Liver (tissue), 9 donors: Measurements from ENCODE around the gene CHL1. TPM values are rescaled to one million over a fixed set of nuclear protein-coding genes. Genes with fewer than 3 reads are reported as not detected.

Experiments used
- DNase-seq: peaks from one replicate; pipeline ENCODE4 v3.0.0-alpha.2; 2017; ENCODE audit warnings: low spot score
- H3K27ac ChIP-seq, 2 donors: one replicate each; pipeline ENCODE4 v1.7.0; 2013; ENCODE audit warnings: inconsistent platforms in 2 of 2, low read length in 2 of 2, control low read depth in 1 of 2, low read depth in 1 of 2, mild to moderate bottlenecking in 1 of 2
- H3K27me3 ChIP-seq, 4 donors: one replicate each; pipeline versions ENCODE4 v1.6.1 to v1.7.0; 2013; ENCODE audit warnings: low read length in 3 of 4, inconsistent platforms in 1 of 4, mild to moderate bottlenecking in 1 of 4, moderate library complexity in 1 of 4; ENCODE audit not compliant: control insufficient read depth in 4 of 4, insufficient read depth in 4 of 4
- H3K36me3 ChIP-seq, 4 donors: one replicate each; pipeline versions ENCODE4 v1.6.1 to v1.7.0; 2013; ENCODE audit warnings: low read length in 3 of 4, mild to moderate bottlenecking in 3 of 4, low read depth in 1 of 4, moderate library complexity in 1 of 4; ENCODE audit not compliant: control insufficient read depth in 4 of 4, insufficient read depth in 3 of 4
- H3K4me1 ChIP-seq, 4 donors: one replicate each; pipeline versions ENCODE4 v1.6.1 to v1.7.0; 2013; ENCODE audit warnings: low read length in 3 of 4, mild to moderate bottlenecking in 3 of 4, moderate library complexity in 1 of 4; ENCODE audit not compliant: control insufficient read depth in 4 of 4, insufficient read depth in 4 of 4
- H3K4me3 ChIP-seq, 3 donors: one replicate each; pipeline versions ENCODE4 v1.6.1 to v1.7.0; 2013; ENCODE audit warnings: low read length in 3 of 3, control low read depth in 1 of 3, low read depth in 1 of 3, mild to moderate bottlenecking in 1 of 3
- H3K9ac ChIP-seq, 2 donors: one replicate each; pipeline ENCODE4 v1.7.0; 2013; ENCODE audit warnings: low read length in 2 of 2, mild to moderate bottlenecking in 2 of 2, moderate library complexity in 2 of 2, control low read depth in 1 of 2, low read depth in 1 of 2
- H3K9me3 ChIP-seq, 4 donors: one replicate each; pipeline versions ENCODE4 v1.6.1 to v1.7.0; 2013; ENCODE audit warnings: low read length in 3 of 4; ENCODE audit not compliant: control insufficient read depth in 4 of 4
- FOXA1 ChIP-seq: IDR thresholded peaks from 2 replicates; pipeline ENCODE4 v1.6.1; 2016; ENCODE audit warnings: antibody characterized with exemption
- HNF4A ChIP-seq, 2 donors: conservative IDR thresholded peaks; 2 replicates each; pipeline ENCODE4 v1.6.1; 2016; ENCODE audit warnings: antibody characterized with exemption in 2 of 2, mild to moderate bottlenecking in 2 of 2
- HNF4G ChIP-seq: IDR thresholded peaks from 2 replicates; pipeline ENCODE4 v1.6.1; 2016; ENCODE audit warnings: antibody characterized with exemption
- NR2F2 ChIP-seq: IDR thresholded peaks from 2 replicates; pipeline ENCODE4 v1.6.1; 2016; ENCODE audit warnings: antibody characterized with exemption
- RAD21 ChIP-seq, 2 donors: IDR thresholded peaks; 2 replicates each; pipeline ENCODE4 v1.6.1; 2016; ENCODE audit warnings: antibody characterized with exemption in 2 of 2, mild to moderate bottlenecking in 2 of 2
- RXRA ChIP-seq, 2 donors: IDR thresholded peaks; 2 replicates each; pipeline ENCODE4 v1.6.1; 2017 to 2018; ENCODE audit warnings: antibody characterized with exemption in 2 of 2, mild to moderate bottlenecking in 1 of 2
- TAF1 ChIP-seq: conservative IDR thresholded peaks from 2 replicates; pipeline ENCODE4 v1.6.1; 2016; ENCODE audit warnings: antibody characterized with exemption, mild to moderate bottlenecking
- YY1 ChIP-seq: IDR thresholded peaks from 2 replicates; pipeline ENCODE4 v1.6.1; 2016; ENCODE audit warnings: antibody characterized with exemption, mild to moderate bottlenecking
- WGBS: extraction: QIAGEN DNeasy Blood & Tissue Kit; methylation state at CpG from one replicate; pipeline ENCODE4 v1.1.7; 2013; 5-methylcytosine and 5-hydroxymethylcytosine counted together
- polyA plus RNA-seq, 2 donors: library from polyadenylated mRNA; stranded (reverse) in 1 of 2; unstranded in 1 of 2; fragments of 200-250 nt in 1 of 2; fragments of >200 nt in 1 of 2; fragmentation: Nextera tagmentation in 1 of 2; extraction: Ambion mirVana in 1 of 2; gene quantifications; one replicate each; pipeline versions ENCODE4 v1.2.1 to v1.2.3, GENCODE V29; 2013 to 2015
- total RNA-seq, 2 donors: library from RNA; depleted of rRNA; stranded (reverse); fragments of >200 nt; gene quantifications; one replicate each; pipeline ENCODE4 v1.2.3, GENCODE V29; 2014
- TF ChIP-seq, protein P1 (sequence below): IDR thresholded peaks from 2 replicates; pipeline ENCODE4 v1.6.1; 2016; ENCODE audit warnings: antibody characterized with exemption
- TF ChIP-seq, protein P2 (sequence below): IDR thresholded peaks from 2 replicates; pipeline ENCODE4 v1.6.1; 2016; ENCODE audit warnings: antibody characterized with exemption
- TF ChIP-seq, protein P3 (sequence below): IDR thresholded peaks from 2 replicates; pipeline ENCODE4 v1.6.1; 2016; ENCODE audit warnings: antibody characterized with exemption, mild to moderate bottlenecking
- TF ChIP-seq, protein P4 (sequence below): fragments of 150-350 bp; IDR thresholded peaks from 2 replicates; pipeline ENCODE4 v1.5.1; 2017; ENCODE audit warnings: improper control_type of control experiment, low read depth, low read length; ENCODE audit not compliant: missing input control
- donor health status: healthy.
- donor health status: healthy.
- donor health status: healthy.
- donor health status: healthy.
- donor health status: healthy.

CHL1 gene
- total and polyA plus RNA-seq, 4 donors = 0.03 to 8.1 (median 0.66) TPM

DNA sequence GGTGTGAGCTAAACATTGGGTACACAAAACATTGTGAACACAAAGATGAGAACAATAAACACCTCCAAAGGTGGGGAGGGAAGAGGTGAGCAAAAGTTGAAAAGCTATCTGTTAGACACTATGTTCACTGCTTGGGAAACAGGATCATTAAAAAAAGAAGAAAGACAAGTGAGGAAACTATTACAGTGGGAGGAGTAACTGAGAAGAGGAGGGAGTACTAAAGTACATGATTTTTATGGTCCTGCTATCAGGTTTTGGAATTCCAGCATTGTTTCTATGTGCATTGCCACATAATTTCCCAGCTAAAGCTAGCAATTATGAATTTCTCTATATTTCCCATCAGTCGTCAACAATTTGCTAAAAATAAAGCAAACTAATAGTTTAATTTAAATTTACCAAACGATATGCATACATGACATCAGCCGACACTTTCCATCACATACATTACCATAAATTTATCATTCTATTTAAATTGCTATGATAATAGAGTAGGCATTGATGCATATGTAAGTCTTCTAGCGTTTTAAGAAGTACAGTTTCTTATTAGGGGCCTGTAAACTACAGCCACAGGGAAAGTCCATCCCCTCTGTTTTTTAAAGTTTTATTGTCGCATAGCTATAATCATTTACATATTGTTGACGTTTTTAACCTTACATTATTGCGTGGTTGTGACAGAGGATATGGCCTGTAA, 221.8 kb downstream of the CHL1 start:
- TF ChIP-seq RAD21 (IDR thresholded peaks at IDR 0.05) = no peak
- TF ChIP-seq, protein P1, sequence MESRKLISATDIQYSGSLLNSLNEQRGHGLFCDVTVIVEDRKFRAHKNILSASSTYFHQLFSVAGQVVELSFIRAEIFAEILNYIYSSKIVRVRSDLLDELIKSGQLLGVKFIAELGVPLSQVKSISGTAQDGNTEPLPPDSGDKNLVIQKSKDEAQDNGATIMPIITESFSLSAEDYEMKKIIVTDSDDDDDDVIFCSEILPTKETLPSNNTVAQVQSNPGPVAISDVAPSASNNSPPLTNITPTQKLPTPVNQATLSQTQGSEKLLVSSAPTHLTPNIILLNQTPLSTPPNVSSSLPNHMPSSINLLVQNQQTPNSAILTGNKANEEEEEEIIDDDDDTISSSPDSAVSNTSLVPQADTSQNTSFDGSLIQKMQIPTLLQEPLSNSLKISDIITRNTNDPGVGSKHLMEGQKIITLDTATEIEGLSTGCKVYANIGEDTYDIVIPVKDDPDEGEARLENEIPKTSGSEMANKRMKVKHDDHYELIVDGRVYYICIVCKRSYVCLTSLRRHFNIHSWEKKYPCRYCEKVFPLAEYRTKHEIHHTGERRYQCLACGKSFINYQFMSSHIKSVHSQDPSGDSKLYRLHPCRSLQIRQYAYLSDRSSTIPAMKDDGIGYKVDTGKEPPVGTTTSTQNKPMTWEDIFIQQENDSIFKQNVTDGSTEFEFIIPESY = no peak
- TF ChIP-seq, protein P2, sequence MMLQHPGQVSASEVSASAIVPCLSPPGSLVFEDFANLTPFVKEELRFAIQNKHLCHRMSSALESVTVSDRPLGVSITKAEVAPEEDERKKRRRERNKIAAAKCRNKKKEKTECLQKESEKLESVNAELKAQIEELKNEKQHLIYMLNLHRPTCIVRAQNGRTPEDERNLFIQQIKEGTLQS = no peak
- TF ChIP-seq, protein P3, sequence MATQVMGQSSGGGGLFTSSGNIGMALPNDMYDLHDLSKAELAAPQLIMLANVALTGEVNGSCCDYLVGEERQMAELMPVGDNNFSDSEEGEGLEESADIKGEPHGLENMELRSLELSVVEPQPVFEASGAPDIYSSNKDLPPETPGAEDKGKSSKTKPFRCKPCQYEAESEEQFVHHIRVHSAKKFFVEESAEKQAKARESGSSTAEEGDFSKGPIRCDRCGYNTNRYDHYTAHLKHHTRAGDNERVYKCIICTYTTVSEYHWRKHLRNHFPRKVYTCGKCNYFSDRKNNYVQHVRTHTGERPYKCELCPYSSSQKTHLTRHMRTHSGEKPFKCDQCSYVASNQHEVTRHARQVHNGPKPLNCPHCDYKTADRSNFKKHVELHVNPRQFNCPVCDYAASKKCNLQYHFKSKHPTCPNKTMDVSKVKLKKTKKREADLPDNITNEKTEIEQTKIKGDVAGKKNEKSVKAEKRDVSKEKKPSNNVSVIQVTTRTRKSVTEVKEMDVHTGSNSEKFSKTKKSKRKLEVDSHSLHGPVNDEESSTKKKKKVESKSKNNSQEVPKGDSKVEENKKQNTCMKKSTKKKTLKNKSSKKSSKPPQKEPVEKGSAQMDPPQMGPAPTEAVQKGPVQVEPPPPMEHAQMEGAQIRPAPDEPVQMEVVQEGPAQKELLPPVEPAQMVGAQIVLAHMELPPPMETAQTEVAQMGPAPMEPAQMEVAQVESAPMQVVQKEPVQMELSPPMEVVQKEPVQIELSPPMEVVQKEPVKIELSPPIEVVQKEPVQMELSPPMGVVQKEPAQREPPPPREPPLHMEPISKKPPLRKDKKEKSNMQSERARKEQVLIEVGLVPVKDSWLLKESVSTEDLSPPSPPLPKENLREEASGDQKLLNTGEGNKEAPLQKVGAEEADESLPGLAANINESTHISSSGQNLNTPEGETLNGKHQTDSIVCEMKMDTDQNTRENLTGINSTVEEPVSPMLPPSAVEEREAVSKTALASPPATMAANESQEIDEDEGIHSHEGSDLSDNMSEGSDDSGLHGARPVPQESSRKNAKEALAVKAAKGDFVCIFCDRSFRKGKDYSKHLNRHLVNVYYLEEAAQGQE = no peak
- no peaks in the 10 kb centered on the region for H3K27me3 ChIP-seq
- H3K27ac ChIP-seq = no peak overlapping the region
- H3K4me1 ChIP-seq = no peaks in the 10 kb centered on the region
- no peak for DNase-seq
- H3K9ac ChIP-seq = no peak overlapping the region
- H3K4me3 ChIP-seq = no peak overlapping the region
- H3K9me3 ChIP-seq = no peaks in the 10 kb centered on the region
- WGBS = 52% methylated on average over 7 of the region's 7 CpGs
- no peaks in the 10 kb centered on the region for H3K36me3 ChIP-seq

DNA sequence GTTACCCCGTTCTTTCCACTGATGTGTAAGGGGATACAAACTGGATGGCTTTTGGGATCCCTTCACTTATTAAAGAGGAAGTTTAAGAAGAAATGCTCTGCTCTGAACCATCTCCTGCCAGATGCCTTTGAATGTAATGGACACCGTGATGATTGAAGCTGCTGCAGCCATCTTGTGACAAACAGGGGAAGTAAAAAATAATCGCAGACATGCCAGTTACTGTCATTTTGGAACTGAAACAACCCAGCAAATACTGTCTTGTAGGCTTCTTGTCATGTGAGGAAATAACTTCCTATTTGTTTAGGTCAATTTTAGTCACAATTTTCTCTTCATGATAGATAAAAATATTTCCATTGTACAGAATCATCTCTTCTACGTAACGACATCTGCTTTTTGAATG, 224.0 kb downstream of the CHL1 start:
- no peaks in the 10 kb centered on the region for H3K4me1 ChIP-seq
- H3K27ac ChIP-seq = no peak overlapping the region
- WGBS = 82% methylated on average over 5 of the region's 5 CpGs
- H3K9ac ChIP-seq = no peak overlapping the region
- TF ChIP-seq HNF4G (no peak), YY1 (no peak), FOXA1 (no peak), RXRA (IDR thresholded peaks at IDR 0.05) (no peak), TAF1 (no peak), NR2F2 (no peak), HNF4A (conservative IDR thresholded peaks at IDR 0.05) (no peak), RAD21 (IDR thresholded peaks at IDR 0.05) (no peak)
- TF ChIP-seq, protein P4, sequence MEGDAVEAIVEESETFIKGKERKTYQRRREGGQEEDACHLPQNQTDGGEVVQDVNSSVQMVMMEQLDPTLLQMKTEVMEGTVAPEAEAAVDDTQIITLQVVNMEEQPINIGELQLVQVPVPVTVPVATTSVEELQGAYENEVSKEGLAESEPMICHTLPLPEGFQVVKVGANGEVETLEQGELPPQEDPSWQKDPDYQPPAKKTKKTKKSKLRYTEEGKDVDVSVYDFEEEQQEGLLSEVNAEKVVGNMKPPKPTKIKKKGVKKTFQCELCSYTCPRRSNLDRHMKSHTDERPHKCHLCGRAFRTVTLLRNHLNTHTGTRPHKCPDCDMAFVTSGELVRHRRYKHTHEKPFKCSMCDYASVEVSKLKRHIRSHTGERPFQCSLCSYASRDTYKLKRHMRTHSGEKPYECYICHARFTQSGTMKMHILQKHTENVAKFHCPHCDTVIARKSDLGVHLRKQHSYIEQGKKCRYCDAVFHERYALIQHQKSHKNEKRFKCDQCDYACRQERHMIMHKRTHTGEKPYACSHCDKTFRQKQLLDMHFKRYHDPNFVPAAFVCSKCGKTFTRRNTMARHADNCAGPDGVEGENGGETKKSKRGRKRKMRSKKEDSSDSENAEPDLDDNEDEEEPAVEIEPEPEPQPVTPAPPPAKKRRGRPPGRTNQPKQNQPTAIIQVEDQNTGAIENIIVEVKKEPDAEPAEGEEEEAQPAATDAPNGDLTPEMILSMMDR = no peak
- no peaks in the 10 kb centered on the region for H3K9me3 ChIP-seq
- no peaks in the 10 kb centered on the region for H3K36me3 ChIP-seq
- no peak overlapping the region for H3K4me3 ChIP-seq
- no peaks in the 10 kb centered on the region for H3K27me3 ChIP-seq
- DNase-seq = no peak
